Sigmoid colon (tissue), 4 donors: ENCODE data around the gene WFDC10A.

Source experiments
- CTCF ChIP-seq, 4 experiments: fragments of 450-650 bp in 3 of 4; fragments of 200-600 bp in 1 of 4; IDR thresholded peaks; one replicate each; pipeline ENCODE4 v1.5.1; 2016 to 2019; ENCODE audit warnings: antibody characterized with exemption in 4 of 4, mild to moderate bottlenecking in 3 of 4, moderate library complexity in 2 of 4
- EP300 ChIP-seq, 4 donors: sonication (generic); formaldehyde crosslinking; IDR thresholded peaks; one replicate each; pipeline ENCODE4 v1.6.1; 2017; ENCODE audit warnings: antibody characterized with exemption in 4 of 4
- POLR2A ChIP-seq, 2 donors: fragments of 450-650 bp; IDR thresholded peaks; one replicate each; pipeline ENCODE4 v1.6.1; 2016; ENCODE audit warnings: antibody characterized with exemption in 2 of 2, mild to moderate bottlenecking in 2 of 2, moderate library complexity in 2 of 2
- POLR2AphosphoS5 ChIP-seq, 4 donors: sonication (generic); formaldehyde crosslinking; IDR thresholded peaks; one replicate each; pipeline ENCODE4 v1.6.1; 2017; ENCODE audit warnings: antibody characterized with exemption in 4 of 4

DNA sequence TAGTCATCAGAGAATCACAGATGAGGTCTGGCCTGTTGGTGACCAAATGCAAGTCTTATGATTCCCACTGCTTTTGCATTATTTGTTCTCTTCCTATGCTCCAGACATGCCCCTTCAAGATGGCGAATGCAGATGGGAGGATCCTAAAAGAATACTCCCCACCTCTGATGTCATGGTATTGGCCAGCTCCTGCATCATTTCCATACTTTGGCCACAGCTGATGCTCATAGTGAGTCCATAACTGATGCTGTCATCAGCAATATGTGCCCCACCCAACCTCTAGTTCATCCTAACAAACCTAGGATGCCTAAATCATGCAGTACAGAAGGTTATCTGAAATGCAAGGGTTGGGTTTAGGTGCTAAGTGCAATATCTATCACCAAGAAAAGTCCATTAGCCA, 7.0 kb downstream of the WFDC10A start:
- TF ChIP-seq CTCF (IDR thresholded peaks at IDR 0.05) (no peak), POLR2A (IDR thresholded peaks at IDR 0.05) (no peak), POLR2AphosphoS5 (IDR thresholded peaks at IDR 0.05) (no peak), EP300 (IDR thresholded peaks at IDR 0.05) (no peak)
